ENCODE measurements around the gene BDH1.

BDH1 gene

GRCh38 chr3:197516517-197516889, 39.3 kb downstream of the BDH1 start:
- TF ChIP-seq EZH2phosphoT487 (conservative IDR thresholded peaks at IDR 0.05; ENCODE audit: low read length) = no peak
- TF ChIP-seq CTCF (IDR thresholded peaks at IDR 0.05; ENCODE audit: insufficient read depth, low read length, poor library complexity, severe bottlenecking) = no peak
- Histone ChIP-seq H3K9me3 (ENCODE audit: insufficient read depth, low read length) (no peaks in the 10 kb centered on the region), H3K4me3 (ENCODE audit: insufficient read depth, low read length, poor library complexity, severe bottlenecking) (no peak overlapping the region), H3K9me2 (replicated peaks; ENCODE audit: insufficient read depth, low read length) (no peaks in the 10 kb centered on the region), H4K20me1 (ENCODE audit: low read depth, low read length) (no peaks in the 10 kb centered on the region), H3K79me2 (ENCODE audit: insufficient read depth, low read length) (no peaks in the 10 kb centered on the region), H3K4me2 (ENCODE audit: low read depth, low read length, poor library complexity, severe bottlenecking) (no peak overlapping the region), H3K36me3 (ENCODE audit: low read length) (no peaks in the 10 kb centered on the region), H2AFZ (ENCODE audit: low read depth, low read length, severe bottlenecking) (no peak overlapping the region), H3F3A (ENCODE audit: insufficient read depth) (peaks cover 5% of the 10 kb centered on the region; the same call in 1 of the 2 replicates), H3K9ac (ENCODE audit: low read length) (no peak overlapping the region), H3K27me3 (ENCODE audit: low read length) (no peaks in the 10 kb centered on the region), H3K27ac (ENCODE audit: low read depth, low read length) (0 out of 2 replicates have a peak overlapping the region, but pooled peaks have one; percentile 1)

- H3K4me2 ChIP-seq (ENCODE audit: low read depth, low read length, poor library complexity, severe bottlenecking) = no peak overlapping the region
- H3F3A ChIP-seq (ENCODE audit: insufficient read depth) = peaks cover 5% of the 10 kb centered on the region; the same call in 1 of the 2 replicates
- no peaks in the 10 kb centered on the region for H3K9me2 ChIP-seq (replicated peaks; ENCODE audit: insufficient read depth, low read length)
- no peak overlapping the region for H3K9ac ChIP-seq (ENCODE audit: low read length)
- no peak for TF ChIP-seq CTCF (IDR thresholded peaks at IDR 0.05; ENCODE audit: insufficient read depth, low read length, poor library complexity, severe bottlenecking)
- TF ChIP-seq EZH2phosphoT487 (conservative IDR thresholded peaks at IDR 0.05; ENCODE audit: low read length) = no peak
- no peaks in the 10 kb centered on the region for H3K27me3 ChIP-seq (ENCODE audit: low read length)
- H3K27ac ChIP-seq (ENCODE audit: low read depth, low read length) = no peak overlapping the region
- no peaks in the 10 kb centered on the region for H3K79me2 ChIP-seq (ENCODE audit: insufficient read depth, low read length)
- no peaks in the 10 kb centered on the region for H4K20me1 ChIP-seq (ENCODE audit: low read depth, low read length)
- no peak overlapping the region for H2AFZ ChIP-seq (ENCODE audit: low read depth, low read length, severe bottlenecking)
- H3K36me3 ChIP-seq (ENCODE audit: low read length) = no peaks in the 10 kb centered on the region
- no peak overlapping the region for H3K4me3 ChIP-seq (ENCODE audit: insufficient read depth, low read length, poor library complexity, severe bottlenecking)
- no peaks in the 10 kb centered on the region for H3K9me3 ChIP-seq (ENCODE audit: insufficient read depth, low read length)
Measured at GRCh38 chr3:197514786-197515355, 40.9 kb downstream of the BDH1 start.

- Histone ChIP-seq H3K36me3 (ENCODE audit: low read length) (no peaks in the 10 kb centered on the region), H3K9me2 (replicated peaks; ENCODE audit: insufficient read depth, low read length) (no peaks in the 10 kb centered on the region), H3K9me3 (ENCODE audit: insufficient read depth, low read length) (no peaks in the 10 kb centered on the region), H3K27ac (ENCODE audit: low read depth, low read length) (no peak overlapping the region), H3K27me3 (ENCODE audit: low read length) (no peaks in the 10 kb centered on the region), H3F3A (ENCODE audit: insufficient read depth) (peaks cover 4% of the 10 kb centered on the region; the same call in 1 of the 2 replicates), H2AFZ (ENCODE audit: low read depth, low read length, severe bottlenecking) (no peak overlapping the region), H3K4me2 (ENCODE audit: low read depth, low read length, poor library complexity, severe bottlenecking) (no peak overlapping the region), H4K20me1 (ENCODE audit: low read depth, low read length) (no peaks in the 10 kb centered on the region), H3K79me2 (ENCODE audit: insufficient read depth, low read length) (no peaks in the 10 kb centered on the region), H3K4me3 (ENCODE audit: insufficient read depth, low read length, poor library complexity, severe bottlenecking) (no peak overlapping the region), H3K9ac (ENCODE audit: low read length) (no peak overlapping the region)
- TF ChIP-seq CTCF (IDR thresholded peaks at IDR 0.05; ENCODE audit: insufficient read depth, low read length, poor library complexity, severe bottlenecking) = no peak
- no peak for TF ChIP-seq EZH2phosphoT487 (conservative IDR thresholded peaks at IDR 0.05; ENCODE audit: low read length)
Measured at GRCh38 chr3:197513953-197514785, 41.6 kb downstream of the BDH1 start.

All from SU-DHL-6 (cell line).